OCI-LY3 (cell line): Measurements from ENCODE around the gene C1orf122.

Source experiments
- CTCF ChIP-seq: fragments of 200-600, 300-600 bp; sonication (generic); IDR thresholded peaks from 2 replicates; pipeline ENCODE4 v1.5.1; 2014; ENCODE audit warnings: antibody characterized with exemption, low read length, low read depth
- EZH2phosphoT487 ChIP-seq: fragments of 200-600 bp; shearing (Covaris generic); IDR thresholded peaks from 2 replicates; pipeline ENCODE4 v1.6.1; 2018; ENCODE audit warnings: antibody characterized with exemption, mixed run types, low read depth

GRCh38 chr1:37854406-37854805 is 46.8 kb downstream of the C1orf122 start:
- TF ChIP-seq CTCF (no peak), EZH2phosphoT487 (no peak)
